Activated T-helper 2 cell treated with anti-CD3 and anti-CD28 coated beads, Interferon-gamma antibody, Interleukin-2, Interleukin-4, amounts not matched to agents 10 μg/mL and 5 μg/mL and 100 μg/mL, durations not matched to agents 14 hours and 24 hours and 36 hours (primary cell): ENCODE data around the gene HTR6. TPM values are rescaled to one million over a fixed set of nuclear protein-coding genes. Genes with fewer than 3 reads are reported as not detected.

ENCODE experiments used
- DNase-seq: peaks from one replicate; pipeline ENCODE4 v3.0.0; 2021; ENCODE audit warnings: low spot score
- H3K27ac Mint-ChIP-seq: one replicate; pipeline ENCODE4 v1.8.0; 2021; ENCODE audit warnings: mixed read lengths
- H3K27me3 Mint-ChIP-seq: one replicate; pipeline ENCODE4 v1.8.0; 2021; ENCODE audit warnings: low read depth, mixed read lengths
- H3K36me3 Mint-ChIP-seq: one replicate; pipeline ENCODE4 v1.8.0; 2021; ENCODE audit warnings: low read depth, mixed read lengths
- H3K4me1 Mint-ChIP-seq: one replicate; pipeline ENCODE4 v1.8.0; 2021; ENCODE audit warnings: low read depth, mixed read lengths
- H3K4me3 Mint-ChIP-seq: one replicate; pipeline ENCODE4 v1.8.0; 2021; ENCODE audit warnings: low read depth, mild to moderate bottlenecking, moderate library complexity, mixed read lengths
- H3K9me3 Mint-ChIP-seq: one replicate; pipeline ENCODE4 v1.8.0; 2021; ENCODE audit warnings: mixed read lengths
- intact Hi-C: fragments of 100-400 bp; cut with micrococcal nuclease; formaldehyde crosslinking; loops from one replicate; pipeline ENCODE4 v1.15.1; 2023
- total RNA-seq: library from RNA; stranded (reverse); gene quantifications from 2 replicates; pipeline ENCODE4 v1.2.3, GENCODE V29; 2022

Gene HTR6
- total RNA-seq, 1 donor from 2014 or later, result not detected

- Mint-ChIP-seq H3K9me3 (no peaks in the 10 kb centered on the region), H3K4me3 (no peak overlapping the region), H3K4me1 (no peaks in the 10 kb centered on the region), H3K27me3 (peaks cover 30% of the 10 kb centered on the region), H3K27ac (no peak overlapping the region), H3K36me3 (no peaks in the 10 kb centered on the region)
- DNase-seq, result no peak
- intact Hi-C loops, result no loop called here
Observed at GRCh38 chr1:19672237-19672636, 7.6 kb downstream of the HTR6 start.

DNA sequence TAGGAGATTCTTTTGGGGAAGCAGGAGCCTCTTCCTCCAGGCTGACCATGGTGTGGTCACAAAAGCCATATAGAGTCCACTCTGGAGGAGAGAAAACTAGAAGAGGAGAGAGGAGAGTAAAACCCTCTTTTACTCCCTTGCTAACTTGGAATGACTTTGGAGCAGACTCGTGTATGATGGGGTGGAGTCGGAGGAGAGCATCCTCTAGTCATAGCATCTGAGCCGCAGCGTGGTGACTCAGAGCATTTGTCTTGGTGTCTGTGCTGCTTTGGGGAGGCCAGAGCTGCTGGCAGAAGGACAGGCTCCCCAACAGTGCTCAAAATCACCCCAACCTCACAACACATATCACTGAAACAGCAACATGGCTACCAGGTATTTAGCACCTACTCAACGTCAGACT, 11.1 kb downstream of the HTR6 start:
- DNase-seq, result no peak
- Mint-ChIP-seq H3K36me3 (no peaks in the 10 kb centered on the region), H3K4me1 (no peaks in the 10 kb centered on the region), H3K27me3 (peaks cover 12% of the 10 kb centered on the region), H3K9me3 (no peaks in the 10 kb centered on the region), H3K4me3 (no peak overlapping the region), H3K27ac (no peak overlapping the region)
- intact Hi-C loops, result no loop called here

- Mint-ChIP-seq H3K4me1 (no peaks in the 10 kb centered on the region), H3K27me3 (peaks cover 8% of the 10 kb centered on the region), H3K27ac (no peak overlapping the region), H3K9me3 (no peaks in the 10 kb centered on the region), H3K36me3 (no peaks in the 10 kb centered on the region), H3K4me3 (no peak overlapping the region)
- no peak for DNase-seq
- intact Hi-C loops, result no loop called here
Observed at GRCh38 chr1:19676438-19676922, 11.8 kb downstream of the HTR6 start.

DNA sequence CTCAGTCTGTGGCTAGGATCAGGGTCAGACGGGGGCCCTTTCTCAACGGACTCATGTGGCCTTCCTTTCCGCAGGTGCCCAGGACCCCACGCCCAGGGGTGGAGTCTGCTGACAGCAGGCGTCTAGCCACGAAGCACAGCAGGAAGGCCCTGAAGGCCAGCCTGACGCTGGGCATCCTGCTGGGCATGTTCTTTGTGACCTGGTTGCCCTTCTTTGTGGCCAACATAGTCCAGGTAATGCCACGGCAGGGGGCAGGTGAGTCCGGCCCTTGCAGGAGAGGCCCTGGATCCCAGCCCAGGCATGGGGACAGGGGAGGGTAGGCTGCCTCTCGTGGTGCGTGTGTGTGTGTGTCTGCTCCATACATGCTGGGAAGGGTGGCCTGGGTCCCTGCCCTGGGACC, 13.8 kb downstream of the HTR6 start:
- Mint-ChIP-seq H3K9me3 (no peaks in the 10 kb centered on the region), H3K27ac (no peak overlapping the region), H3K36me3 (no peaks in the 10 kb centered on the region), H3K4me1 (no peaks in the 10 kb centered on the region), H3K4me3 (no peak overlapping the region), H3K27me3 (peaks cover 2% of the 10 kb centered on the region)
- intact Hi-C loops, result no loop called here
- DNase-seq, result no peak

DNA sequence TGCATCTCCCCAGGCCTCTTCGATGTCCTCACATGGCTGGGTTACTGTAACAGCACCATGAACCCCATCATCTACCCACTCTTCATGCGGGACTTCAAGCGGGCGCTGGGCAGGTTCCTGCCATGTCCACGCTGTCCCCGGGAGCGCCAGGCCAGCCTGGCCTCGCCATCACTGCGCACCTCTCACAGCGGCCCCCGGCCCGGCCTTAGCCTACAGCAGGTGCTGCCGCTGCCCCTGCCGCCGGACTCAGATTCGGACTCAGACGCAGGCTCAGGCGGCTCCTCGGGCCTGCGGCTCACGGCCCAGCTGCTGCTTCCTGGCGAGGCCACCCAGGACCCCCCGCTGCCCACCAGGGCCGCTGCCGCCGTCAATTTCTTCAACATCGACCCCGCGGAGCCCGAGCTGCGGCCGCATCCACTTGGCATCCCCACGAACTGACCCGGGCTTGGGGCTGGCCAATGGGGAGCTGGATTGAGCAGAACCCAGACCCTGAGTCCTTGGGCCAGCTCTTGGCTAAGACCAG, 14.3 kb downstream of the HTR6 start:
- no peak overlapping the region for H3K4me3 Mint-ChIP-seq
- no peaks in the 10 kb centered on the region for H3K9me3 Mint-ChIP-seq
- intact Hi-C loops, result no loop called here
- peaks cover 2% of the 10 kb centered on the region for H3K27me3 Mint-ChIP-seq
- H3K36me3 Mint-ChIP-seq, result no peaks in the 10 kb centered on the region
- H3K4me1 Mint-ChIP-seq, result no peaks in the 10 kb centered on the region
- DNase-seq, result no peak
- H3K27ac Mint-ChIP-seq, result no peak overlapping the region

DNA sequence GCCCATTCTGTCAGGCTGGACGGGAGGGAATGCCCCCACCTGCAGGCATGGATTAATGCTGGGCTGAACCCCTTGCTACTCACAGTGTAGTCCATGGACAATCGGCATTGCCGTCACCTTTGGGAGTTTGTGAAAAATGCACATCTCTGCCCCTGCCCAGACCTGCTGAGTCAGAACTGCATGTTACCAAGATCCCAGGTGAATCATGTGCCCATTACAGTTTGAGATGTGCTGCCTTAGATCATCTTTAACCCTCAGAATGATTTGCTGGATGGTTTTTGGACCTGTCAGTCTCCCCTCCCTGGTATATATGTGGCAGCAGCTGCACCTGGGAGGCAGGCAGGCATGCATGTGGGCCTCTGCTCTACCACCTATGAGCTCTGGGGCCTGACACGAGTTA, 15.0 kb downstream of the HTR6 start:
- intact Hi-C loops, result no loop called here
- Mint-ChIP-seq H3K9me3 (no peaks in the 10 kb centered on the region), H3K4me3 (no peak overlapping the region), H3K27ac (no peak overlapping the region), H3K36me3 (no peaks in the 10 kb centered on the region), H3K27me3 (peaks cover 2% of the 10 kb centered on the region), H3K4me1 (no peaks in the 10 kb centered on the region)
- DNase-seq, result no peak

DNA sequence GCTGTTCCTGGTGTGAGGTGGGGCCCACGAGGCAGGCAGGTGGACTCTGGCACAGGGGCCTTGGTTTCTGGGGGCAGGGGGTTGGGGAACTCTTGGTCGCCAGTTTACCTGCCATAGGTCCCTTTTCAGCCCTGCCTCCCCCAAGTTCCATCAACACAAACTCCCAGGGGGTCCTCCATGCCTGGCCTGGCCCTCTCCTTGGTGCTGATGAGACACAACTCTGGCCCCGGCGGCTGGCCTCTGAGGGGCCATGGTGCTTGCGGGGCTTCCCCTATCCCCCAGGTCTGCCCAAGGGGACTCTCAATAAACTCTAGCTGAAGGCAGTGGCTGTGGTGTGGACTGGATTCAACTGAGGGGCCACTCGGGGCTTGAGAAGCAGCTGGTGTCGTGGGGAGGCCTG, 16.0 kb downstream of the HTR6 start:
- no peak for DNase-seq
- Mint-ChIP-seq H3K4me1 (no peaks in the 10 kb centered on the region), H3K4me3 (no peak overlapping the region), H3K27me3 (peaks cover 2% of the 10 kb centered on the region), H3K9me3 (no peaks in the 10 kb centered on the region), H3K36me3 (no peaks in the 10 kb centered on the region), H3K27ac (no peak overlapping the region)
- intact Hi-C loops, result no loop called here

DNA sequence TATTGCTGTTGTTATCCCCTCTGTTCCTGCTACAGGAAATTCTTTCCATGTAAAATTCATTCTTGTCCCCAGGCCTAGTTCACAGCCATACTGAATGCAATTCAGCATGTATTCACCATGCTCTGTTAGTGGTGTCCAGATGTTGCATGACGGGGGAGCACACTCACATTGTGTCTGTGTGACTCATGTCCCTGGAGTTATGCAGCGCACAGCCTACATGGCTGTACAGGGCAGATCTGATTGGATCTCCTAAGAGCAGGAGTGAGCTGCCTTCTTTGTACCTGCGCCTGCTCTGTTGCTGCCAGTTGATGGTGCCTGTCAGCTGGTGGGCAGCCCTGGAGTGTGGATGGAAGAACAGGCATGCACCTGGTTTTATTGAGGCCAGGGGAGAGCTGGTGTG, 17.6 kb downstream of the HTR6 start:
- H3K9me3 Mint-ChIP-seq, result no peaks in the 10 kb centered on the region
- no peak overlapping the region for H3K4me3 Mint-ChIP-seq
- no peak overlapping the region for H3K27ac Mint-ChIP-seq
- intact Hi-C loops, result no loop called here
- H3K27me3 Mint-ChIP-seq, result no peaks in the 10 kb centered on the region
- H3K4me1 Mint-ChIP-seq, result no peaks in the 10 kb centered on the region
- no peaks in the 10 kb centered on the region for H3K36me3 Mint-ChIP-seq
- no peak for DNase-seq

DNA sequence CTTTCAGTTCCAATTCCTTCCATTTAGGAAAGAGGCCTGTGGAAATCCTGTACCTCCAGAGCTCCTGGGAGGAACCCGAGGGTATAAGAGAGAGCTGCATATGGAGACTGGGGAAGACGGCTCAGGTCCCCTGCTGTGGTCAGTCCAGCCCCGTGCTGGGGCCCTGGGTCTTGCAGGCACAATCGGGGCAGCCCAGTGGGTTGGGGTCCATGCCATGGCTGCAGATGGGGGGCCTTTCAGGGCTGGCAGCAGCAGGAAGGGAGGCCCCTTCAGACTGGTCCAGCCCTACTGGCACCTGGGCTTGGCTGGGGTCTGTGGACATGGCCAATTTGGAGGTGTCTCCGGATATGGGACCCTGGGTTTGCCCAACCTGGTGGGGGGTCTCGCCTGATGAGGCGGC, 18.2 kb downstream of the HTR6 start:
- H3K4me3 Mint-ChIP-seq, result no peak overlapping the region

GRCh38 chr1:19683351-19683750, 18.7 kb downstream of the HTR6 start:
- no peaks in the 10 kb centered on the region for H3K9me3 Mint-ChIP-seq
- DNase-seq, result no peak
- no peaks in the 10 kb centered on the region for H3K4me1 Mint-ChIP-seq
- intact Hi-C loops, result no loop called here
- H3K27me3 Mint-ChIP-seq, result no peaks in the 10 kb centered on the region
- peaks cover 3% of the 10 kb centered on the region for H3K36me3 Mint-ChIP-seq
- no peak overlapping the region for H3K4me3 Mint-ChIP-seq
- H3K27ac Mint-ChIP-seq, result no peak overlapping the region

More for the DNA sequence above, 18.2 kb downstream of the HTR6 start:
- no peak overlapping the region for H3K27ac Mint-ChIP-seq
- H3K27me3 Mint-ChIP-seq, result no peaks in the 10 kb centered on the region
- H3K4me1 Mint-ChIP-seq, result no peaks in the 10 kb centered on the region
- no peak for DNase-seq
- no peaks in the 10 kb centered on the region for H3K36me3 Mint-ChIP-seq
- H3K9me3 Mint-ChIP-seq, result no peaks in the 10 kb centered on the region
- intact Hi-C loops, result no loop called here

GRCh38 chr1:19684677-19685076, 20.0 kb downstream of the HTR6 start:
- Mint-ChIP-seq H3K4me3 (no peak overlapping the region), H3K4me1 (no peaks in the 10 kb centered on the region), H3K36me3 (peaks cover 3% of the 10 kb centered on the region), H3K27ac (no peak overlapping the region), H3K27me3 (no peaks in the 10 kb centered on the region), H3K9me3 (no peaks in the 10 kb centered on the region)
- no peak for DNase-seq
- intact Hi-C loops, result no loop called here

DNA sequence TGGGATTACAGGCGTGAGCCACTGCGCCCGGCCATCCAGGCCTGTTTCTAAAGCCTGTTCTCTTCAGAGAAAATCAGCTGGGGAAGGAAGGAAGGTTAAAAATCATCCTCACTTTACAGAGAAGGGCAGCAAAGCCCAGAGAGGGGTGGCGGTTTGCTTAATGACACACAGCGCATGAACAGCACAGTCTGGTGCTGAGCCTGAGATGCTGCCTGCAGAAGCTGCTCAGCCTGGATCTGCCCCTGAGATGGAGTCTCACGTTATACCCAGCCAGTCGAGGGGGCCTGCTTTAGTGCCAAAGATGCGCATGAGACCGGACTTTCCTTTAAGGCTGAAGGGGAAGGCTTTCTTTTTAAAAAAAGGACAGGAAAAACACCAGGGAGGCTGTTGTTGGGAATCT, 21.3 kb downstream of the HTR6 start:
- Mint-ChIP-seq H3K4me3 (no peak overlapping the region), H3K27ac (no peak overlapping the region), H3K27me3 (no peaks in the 10 kb centered on the region), H3K4me1 (no peaks in the 10 kb centered on the region), H3K36me3 (peaks cover 10% of the 10 kb centered on the region), H3K9me3 (peaks cover 4% of the 10 kb centered on the region)
- DNase-seq, result no peak
- intact Hi-C loops, result no loop called here

DNA sequence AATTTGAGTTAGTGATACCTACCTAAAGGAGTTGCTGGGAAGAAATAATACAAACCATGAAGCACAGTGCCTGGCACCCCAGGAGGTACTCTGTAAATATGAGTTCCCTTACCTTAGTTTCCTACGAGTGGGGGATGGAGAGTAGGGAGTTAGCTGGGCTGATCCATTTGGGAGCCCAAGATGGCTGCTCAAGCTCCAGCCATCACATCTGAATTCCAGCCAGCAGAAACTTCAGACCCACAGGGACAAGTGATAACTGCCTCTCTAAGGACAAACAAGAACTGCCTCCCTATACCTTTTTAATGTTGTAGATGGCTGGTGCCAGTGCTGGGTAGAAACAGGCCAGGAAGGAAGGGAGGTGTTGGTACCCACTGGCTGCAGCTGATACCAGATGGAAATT, 22.7 kb downstream of the HTR6 start:
- intact Hi-C loops, result no loop called here
- no peak for DNase-seq
- Mint-ChIP-seq H3K27ac (no peak overlapping the region), H3K36me3 (peaks cover 22% of the 10 kb centered on the region), H3K27me3 (no peaks in the 10 kb centered on the region), H3K4me3 (no peak overlapping the region), H3K9me3 (peaks cover 4% of the 10 kb centered on the region), H3K4me1 (no peaks in the 10 kb centered on the region)
